Measurements from ENCODE around the gene TYRO3.
A peak's percentile ranks its signal among the peaks of the same experiment; 100 is the strongest.

The TYRO3 gene

GRCh38 chr15:41621200-41622193 lies 62.5 kb downstream of the TYRO3 start:
- H3K27me3 ChIP-seq: peaks cover 17 to 31% (median 21%) of the 10 kb centered on the region in 11 experiments
- peaks cover 3 to 25% (median 20%) of the 10 kb centered on the region in 11 experiments; a peak in 21 of 22 replicates for H3K9me3 ChIP-seq (replicated peaks in 1 of 11)
- no peak overlapping the region; a peak in 1 of 22 replicates for H3K27ac ChIP-seq
- no peak for TF ChIP-seq Cebpa-rat (IDR thresholded peaks at IDR 0.05)
- H3K4me1 ChIP-seq: peaks cover 0 to 11% (median 8%) of the 10 kb centered on the region in 10 experiments; a peak in 10 of 20 replicates
- H3K9ac ChIP-seq: peak overlapping the region in 3 of 11 experiments; percentile 11 to 55 (median 33); a peak in 3 of 22 replicates
- no peaks in the 10 kb centered on the region for H3K36me3 ChIP-seq
- peak overlapping the region; percentile 37 to 68 (median 54) for H3K4me3 ChIP-seq
- H3K4me2 ChIP-seq: peak overlapping the region; percentile 74 to 91 (median 82)
- H4K20me1 ChIP-seq: no peaks in the 10 kb centered on the region

- peaks cover 0 to 11% (median 8%) of the 10 kb centered on the region in 10 experiments; a peak in 10 of 20 replicates for H3K4me1 ChIP-seq
- no peak for TF ChIP-seq Cebpa-rat (IDR thresholded peaks at IDR 0.05)
- H4K20me1 ChIP-seq: no peaks in the 10 kb centered on the region
- H3K36me3 ChIP-seq: no peaks in the 10 kb centered on the region
- peaks cover 0 to 21% (median 16%) of the 10 kb centered on the region in 11 experiments; a peak in 19 of 22 replicates for H3K9me3 ChIP-seq (replicated peaks in 1 of 11)
- H3K4me2 ChIP-seq: no peak overlapping the region
- no peak overlapping the region for H3K27ac ChIP-seq
- peaks cover 17 to 31% (median 21%) of the 10 kb centered on the region in 11 experiments for H3K27me3 ChIP-seq
- H3K9ac ChIP-seq: no peak overlapping the region
- no peak overlapping the region for H3K4me3 ChIP-seq
Observed at GRCh38 chr15:41622901-41623300, 63.9 kb downstream of the TYRO3 start.

- H3K4me3 ChIP-seq: no peak overlapping the region
- no peak overlapping the region for H3K27ac ChIP-seq
- H3K36me3 ChIP-seq: no peaks in the 10 kb centered on the region
- H3K4me1 ChIP-seq: peaks cover 0 to 8% (median 0%) of the 10 kb centered on the region in 10 experiments; a peak in 1 of 20 replicates
- peaks cover 0 to 1% (median 0%) of the 10 kb centered on the region in 11 experiments; a peak in 1 of 22 replicates for H3K9me3 ChIP-seq (replicated peaks in 1 of 11)
- no peak for TF ChIP-seq Cebpa-rat (IDR thresholded peaks at IDR 0.05)
- peaks cover 0 to 4% (median under 1%) of the 10 kb centered on the region in 11 experiments; a peak in 9 of 22 replicates for H3K27me3 ChIP-seq
- H4K20me1 ChIP-seq: no peaks in the 10 kb centered on the region
- H3K4me2 ChIP-seq: no peak overlapping the region
- H3K9ac ChIP-seq: no peak overlapping the region
Observed at GRCh38 chr15:41627203-41627602, 68.2 kb downstream of the TYRO3 start.

GRCh38 chr15:41629463-41629862 lies 70.5 kb downstream of the TYRO3 start:
- no peak overlapping the region for H3K27ac ChIP-seq
- no peaks in the 10 kb centered on the region for H3K27me3 ChIP-seq
- TF ChIP-seq Cebpa-rat (IDR thresholded peaks at IDR 0.05): no peak
- no peak overlapping the region for H3K4me2 ChIP-seq
- H3K4me3 ChIP-seq: no peak overlapping the region
- H3K9me3 ChIP-seq (replicated peaks in 1 of 11): no peaks in the 10 kb centered on the region
- H3K4me1 ChIP-seq: peaks cover 0 to 25% (median 5%) of the 10 kb centered on the region in 10 experiments; a peak in 9 of 20 replicates
- H3K9ac ChIP-seq: no peak overlapping the region
- no peaks in the 10 kb centered on the region for H3K36me3 ChIP-seq
- no peaks in the 10 kb centered on the region for H4K20me1 ChIP-seq

GRCh38 chr15:41629883-41630282 lies 70.9 kb downstream of the TYRO3 start:
- H3K36me3 ChIP-seq: no peaks in the 10 kb centered on the region
- H3K9ac ChIP-seq: no peak overlapping the region
- no peaks in the 10 kb centered on the region for H3K9me3 ChIP-seq (replicated peaks in 1 of 11)
- no peak overlapping the region for H3K4me2 ChIP-seq
- H3K27ac ChIP-seq: no peak overlapping the region
- TF ChIP-seq Cebpa-rat (IDR thresholded peaks at IDR 0.05): no peak
- no peaks in the 10 kb centered on the region for H4K20me1 ChIP-seq
- H3K4me3 ChIP-seq: no peak overlapping the region
- no peaks in the 10 kb centered on the region for H3K27me3 ChIP-seq
- H3K4me1 ChIP-seq: peaks cover 0 to 29% (median 6%) of the 10 kb centered on the region in 10 experiments; a peak in 9 of 20 replicates

GRCh38 chr15:41630616-41631217 lies 71.7 kb downstream of the TYRO3 start:
- no peaks in the 10 kb centered on the region for H3K36me3 ChIP-seq
- no peaks in the 10 kb centered on the region for H3K27me3 ChIP-seq
- H3K4me3 ChIP-seq: no peak overlapping the region
- no peak overlapping the region for H3K9ac ChIP-seq
- H3K9me3 ChIP-seq (replicated peaks in 1 of 11): no peaks in the 10 kb centered on the region
- no peak for TF ChIP-seq Cebpa-rat (IDR thresholded peaks at IDR 0.05)
- H3K4me2 ChIP-seq: no peak overlapping the region
- no peak overlapping the region for H3K27ac ChIP-seq
- peaks cover 0 to 29% (median 6%) of the 10 kb centered on the region in 10 experiments; a peak in 9 of 20 replicates for H3K4me1 ChIP-seq
- no peaks in the 10 kb centered on the region for H4K20me1 ChIP-seq

GRCh38 chr15:41631880-41632470 lies 73.0 kb downstream of the TYRO3 start:
- Histone ChIP-seq H3K4me3 (no peak overlapping the region), H3K36me3 (no peaks in the 10 kb centered on the region), H3K4me1 (peaks cover 0 to 29% (median 6%) of the 10 kb centered on the region in 10 experiments; a peak in 9 of 20 replicates), H3K9me3 (replicated peaks in 1 of 11) (no peaks in the 10 kb centered on the region), H3K27ac (no peak overlapping the region), H3K9ac (no peak overlapping the region), H4K20me1 (no peaks in the 10 kb centered on the region), H3K4me2 (no peak overlapping the region), H3K27me3 (no peaks in the 10 kb centered on the region)
- no peak for TF ChIP-seq Cebpa-rat (IDR thresholded peaks at IDR 0.05)
